Astrocyte of the spinal cord (primary cell): ENCODE measurements around the gene MFN1.
A peak's percentile ranks its signal among the peaks of the same experiment; 100 is the strongest.

ENCODE experiments used
- DNase-seq: peaks from one replicate; pipeline ENCODE4 v3.0.0; 2011; ENCODE audit warnings: low read depth, low spot score
- H3K4me3 ChIP-seq: 2 replicates; pipeline ENCODE4 v1.5.1; 2011; ENCODE audit warnings: low read depth, mild to moderate bottlenecking, low read length, moderate library complexity
- CTCF ChIP-seq: IDR thresholded peaks from 2 replicates; pipeline ENCODE4 v1.5.1; 2012; ENCODE audit warnings: low read depth, mild to moderate bottlenecking, low read length, inconsistent platforms
- in situ Hi-C: cut with HindIII; loops from 2 replicates; pipeline ENCODE4 v1.10.0; 2017; ENCODE audit warnings: low sequenced_read_pairs

MFN1 gene

DNA sequence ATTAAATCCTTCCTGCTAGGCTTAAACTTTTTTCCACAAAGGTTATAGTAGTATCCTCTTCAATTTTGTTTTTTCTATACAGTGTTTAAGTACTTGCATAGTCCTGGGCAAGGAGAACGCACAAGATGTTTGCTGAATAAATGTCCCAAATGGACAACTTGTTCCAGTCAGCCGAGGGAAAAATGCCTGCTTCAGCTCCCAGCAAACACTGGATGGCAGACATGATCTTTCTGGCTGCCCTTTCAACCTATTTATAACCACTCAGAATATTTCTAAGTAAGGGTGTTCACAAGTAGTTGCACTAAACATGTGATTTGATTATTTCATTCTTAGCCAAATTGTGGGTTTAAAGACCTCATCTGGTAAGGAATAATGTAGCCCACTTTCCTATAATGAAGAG, 74.0 kb downstream of the MFN1 start:
- DNase-seq, result peak; percentile 45
- peak; percentile 51 for TF ChIP-seq CTCF
- no peak overlapping the region for H3K4me3 ChIP-seq
- in situ Hi-C loops, result no loop called here

- no peak for TF ChIP-seq CTCF
- no peak for DNase-seq
- in situ Hi-C loops, result no loop called here
- no peak overlapping the region for H3K4me3 ChIP-seq
Observed at GRCh38 chr3:179425075-179425474, 77.6 kb downstream of the MFN1 start.

- in situ Hi-C loops, result no loop called here
Observed at GRCh38 chr3:179428876-179429548, 81.5 kb downstream of the MFN1 start.

GRCh38 chr3:179430277-179430870, 82.9 kb downstream of the MFN1 start:
- H3K4me3 ChIP-seq, result no peak overlapping the region
- in situ Hi-C loops, result no loop called here
- no peak for TF ChIP-seq CTCF
- DNase-seq, result no peak

More at GRCh38 chr3:179428876-179429548, 81.5 kb downstream of the MFN1 start:
- no peak for TF ChIP-seq CTCF
- DNase-seq, result no peak
- no peak overlapping the region for H3K4me3 ChIP-seq

DNA sequence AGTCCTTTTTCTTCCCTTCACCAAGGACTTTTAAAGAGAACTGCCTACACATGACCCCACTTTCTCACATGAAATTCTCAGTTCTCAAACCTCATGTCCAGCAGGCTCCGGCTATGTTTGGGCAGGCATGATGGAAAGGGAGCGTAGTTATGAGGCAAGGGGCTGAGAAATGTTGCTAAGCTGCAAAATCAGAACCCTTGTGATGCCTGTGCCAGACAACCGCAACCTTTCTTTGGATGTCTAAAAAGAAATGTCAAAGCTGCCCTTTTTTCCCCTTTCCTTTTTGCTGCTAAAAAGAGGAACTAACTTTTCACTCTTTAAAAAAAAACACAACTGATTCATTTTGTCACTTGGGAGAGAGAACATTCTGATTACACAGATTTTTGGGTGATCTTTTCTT, 84.5 kb downstream of the MFN1 start:
- no peak for DNase-seq
- TF ChIP-seq CTCF, result no peak
- in situ Hi-C loops, result no loop called here
- no peak overlapping the region for H3K4me3 ChIP-seq

DNA sequence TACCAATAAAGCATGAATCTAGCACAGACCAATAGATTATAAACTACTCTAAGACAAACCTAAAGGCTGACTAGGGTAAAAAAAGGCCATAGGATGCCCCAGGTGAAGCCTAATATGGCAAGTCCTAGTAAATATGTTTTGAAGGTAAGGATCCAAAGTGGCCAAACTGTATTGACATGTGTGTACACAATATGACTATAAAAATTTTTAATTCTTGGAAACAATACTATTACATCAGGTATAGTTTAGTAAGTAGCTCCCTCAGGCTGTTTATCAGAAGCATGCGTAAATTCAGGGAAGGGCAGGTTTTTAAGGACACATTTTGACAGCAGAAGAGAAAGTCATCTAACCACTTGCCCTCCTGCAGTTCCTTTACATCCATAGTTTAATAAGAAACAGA, 84.9 kb downstream of the MFN1 start:
- no peak overlapping the region for H3K4me3 ChIP-seq
- in situ Hi-C loops, result no loop called here
- no peak for DNase-seq
- no peak for TF ChIP-seq CTCF
